ENCODE data around the gene CAMSAP2. TPM values are rescaled to one million over a fixed set of nuclear protein-coding genes. Genes with fewer than 3 reads are reported as not detected.

The CAMSAP2 gene
- total RNA-seq, 1 donor from 2014 or later = 23.0 TPM

DNA sequence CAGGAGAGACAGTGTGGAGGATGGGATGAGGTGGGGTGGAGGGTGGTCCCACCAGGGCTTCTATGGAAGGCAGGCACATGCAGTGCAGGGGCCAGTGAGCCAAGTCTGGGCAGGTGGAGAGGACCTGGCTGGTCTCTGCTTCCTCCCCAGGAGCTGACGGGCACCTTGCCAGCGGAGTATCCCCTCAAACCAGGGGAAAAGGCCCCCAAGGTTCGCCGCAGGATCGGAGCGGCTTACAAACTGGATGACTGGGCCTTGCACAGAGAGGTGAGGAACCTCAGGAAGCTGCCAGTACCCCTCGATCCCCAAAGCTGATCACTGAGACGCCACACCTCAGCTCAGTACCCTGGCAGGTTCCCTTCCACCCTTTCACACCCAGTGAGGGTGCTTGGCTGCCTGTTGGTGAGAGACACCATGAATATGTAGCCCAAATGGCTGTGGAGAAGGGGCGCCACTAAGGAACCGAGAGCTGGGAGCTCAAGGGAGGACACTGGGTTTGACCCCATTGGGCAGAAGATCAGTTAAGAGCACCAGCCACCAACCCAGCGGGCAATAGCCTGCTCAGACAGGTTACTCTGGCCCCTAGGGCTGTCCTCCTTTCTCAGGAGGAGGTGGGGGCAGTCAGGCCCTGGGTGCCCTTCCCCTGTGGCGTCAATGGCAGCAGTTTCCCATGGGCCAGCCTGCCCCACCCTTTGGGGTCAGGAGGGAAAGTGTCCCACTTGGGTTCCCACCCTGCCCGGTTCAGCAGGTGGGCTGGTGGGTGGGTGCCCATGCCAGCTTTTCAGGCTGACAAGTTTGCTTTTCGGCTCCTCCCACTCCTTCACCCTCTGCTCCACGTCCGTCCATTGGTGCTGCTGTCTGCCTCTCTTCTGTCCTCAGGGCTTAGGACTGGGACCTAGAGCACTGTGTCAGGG is 161.5 kb downstream of the CAMSAP2 start:
- H3K27me3 ChIP-seq (ENCODE audit: control insufficient read depth in 3 of 3, insufficient read depth in 3 of 3, low read length in 3 of 3) = peaks cover 0 to 4% (median 0%) of the 10 kb centered on the region in 3 donors
- H3K9me3 ChIP-seq (ENCODE audit: control insufficient read depth in 3 of 3, low read length in 3 of 3) = no peaks in the 10 kb centered on the region
- H3K4me1 ChIP-seq (ENCODE audit: control insufficient read depth in 3 of 3, insufficient read depth in 3 of 3, low read length in 3 of 3) = no peaks in the 10 kb centered on the region
- no peak overlapping the region for H3K27ac ChIP-seq (ENCODE audit: low read depth, low read length)
- no peak overlapping the region for H3K9ac ChIP-seq (ENCODE audit: low read depth in 1 of 3, low read length in 3 of 3)
- no peaks in the 10 kb centered on the region for H3K36me3 ChIP-seq (ENCODE audit: control insufficient read depth in 3 of 3, insufficient read depth in 3 of 3, low read length in 3 of 3)
- H3K4me3 ChIP-seq (ENCODE audit: low read length in 3 of 3) = no peak overlapping the region

DNA sequence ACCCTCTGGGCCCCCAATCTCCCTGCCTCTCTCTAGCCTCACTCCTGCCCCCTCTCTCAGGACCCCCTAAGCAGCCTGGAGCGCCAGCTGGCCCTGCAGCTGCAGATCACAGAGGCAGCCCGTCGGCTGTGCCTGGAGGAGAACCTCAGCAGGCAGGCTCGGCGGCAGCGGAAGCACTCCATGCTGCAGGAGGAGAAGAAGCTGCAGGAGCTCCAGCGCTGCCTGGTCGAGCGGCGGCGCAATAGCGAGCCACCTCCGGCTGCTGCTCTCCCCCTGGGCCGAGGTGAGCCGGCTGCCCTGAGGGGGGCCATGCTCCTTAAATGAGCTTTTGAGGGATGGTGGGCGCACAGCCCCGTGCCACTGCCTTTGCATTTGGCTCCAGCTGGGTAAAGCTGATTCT is 162.2 kb downstream of the CAMSAP2 start:
- Histone ChIP-seq H3K27me3 (ENCODE audit: control insufficient read depth in 3 of 3, insufficient read depth in 3 of 3, low read length in 3 of 3) (peaks cover 0 to 4% (median 0%) of the 10 kb centered on the region in 3 donors), H3K9me3 (ENCODE audit: control insufficient read depth in 3 of 3, low read length in 3 of 3) (no peaks in the 10 kb centered on the region), H3K9ac (ENCODE audit: low read depth in 1 of 3, low read length in 3 of 3) (no peak overlapping the region), H3K4me1 (ENCODE audit: control insufficient read depth in 3 of 3, insufficient read depth in 3 of 3, low read length in 3 of 3) (no peaks in the 10 kb centered on the region), H3K4me3 (ENCODE audit: low read length in 3 of 3) (no peak overlapping the region), H3K36me3 (ENCODE audit: control insufficient read depth in 3 of 3, insufficient read depth in 3 of 3, low read length in 3 of 3) (no peaks in the 10 kb centered on the region), H3K27ac (ENCODE audit: low read depth, low read length) (no peak overlapping the region)

DNA sequence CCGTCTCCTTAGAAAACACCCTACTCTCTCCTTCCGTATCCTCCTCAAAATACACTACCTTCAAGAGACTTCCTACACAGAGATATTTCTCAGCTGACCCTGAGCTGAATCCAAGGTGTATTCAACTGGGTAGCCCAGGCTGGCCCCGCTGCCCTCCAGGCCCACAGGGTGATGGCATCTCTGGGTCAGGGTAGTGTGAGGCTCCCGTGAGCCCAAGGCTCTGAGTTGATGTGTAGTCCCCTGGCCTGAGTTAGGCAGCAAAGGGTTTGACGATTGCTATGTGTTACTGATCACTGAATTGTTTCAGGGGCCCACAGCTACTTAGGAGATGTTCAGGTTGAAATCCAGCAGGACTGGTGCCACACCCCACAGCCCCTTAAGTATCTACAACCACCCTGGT is 162.7 kb downstream of the CAMSAP2 start:
- Histone ChIP-seq H3K27ac (ENCODE audit: low read depth, low read length) (no peak overlapping the region), H3K4me1 (ENCODE audit: control insufficient read depth in 3 of 3, insufficient read depth in 3 of 3, low read length in 3 of 3) (no peaks in the 10 kb centered on the region), H3K9me3 (ENCODE audit: control insufficient read depth in 3 of 3, low read length in 3 of 3) (no peaks in the 10 kb centered on the region), H3K9ac (ENCODE audit: low read depth in 1 of 3, low read length in 3 of 3) (no peak overlapping the region), H3K4me3 (ENCODE audit: low read length in 3 of 3) (no peak overlapping the region), H3K27me3 (ENCODE audit: control insufficient read depth in 3 of 3, insufficient read depth in 3 of 3, low read length in 3 of 3) (peaks cover 0 to 4% (median 0%) of the 10 kb centered on the region in 3 donors), H3K36me3 (ENCODE audit: control insufficient read depth in 3 of 3, insufficient read depth in 3 of 3, low read length in 3 of 3) (no peaks in the 10 kb centered on the region)

DNA sequence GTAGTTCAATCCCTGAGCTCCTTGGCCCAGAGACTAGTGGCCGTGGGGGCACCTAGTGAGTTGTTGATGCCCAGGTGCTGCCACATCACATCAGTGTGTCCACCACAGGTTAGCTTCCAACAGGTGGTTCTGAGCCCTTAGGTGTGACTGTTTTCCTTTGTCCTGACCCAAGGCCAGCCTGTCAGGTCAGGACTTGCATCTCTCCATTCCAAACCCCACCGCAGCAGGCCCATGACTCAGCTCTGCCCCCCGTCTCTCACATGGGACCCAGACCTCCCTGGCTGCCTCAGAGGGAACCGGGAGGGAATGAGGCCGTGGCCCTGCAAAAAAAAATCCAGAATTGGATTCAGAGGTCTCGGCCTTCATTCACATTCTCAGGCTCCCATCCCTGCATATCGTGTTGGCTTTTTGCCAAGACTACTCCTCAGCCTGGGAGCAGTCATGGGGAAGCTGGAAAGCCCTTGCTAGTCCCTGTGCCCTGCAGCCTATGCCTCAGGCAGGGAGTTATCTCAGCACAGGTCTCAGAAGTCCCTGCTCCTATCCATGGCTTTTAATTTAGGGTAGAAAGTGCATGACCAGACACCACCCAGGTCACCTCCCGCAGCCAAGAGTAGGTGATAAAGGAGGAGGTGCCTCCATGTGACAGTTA is 163.2 kb downstream of the CAMSAP2 start:
- H3K9me3 ChIP-seq (ENCODE audit: control insufficient read depth in 3 of 3, low read length in 3 of 3) = no peaks in the 10 kb centered on the region
- no peaks in the 10 kb centered on the region for H3K36me3 ChIP-seq (ENCODE audit: control insufficient read depth in 3 of 3, insufficient read depth in 3 of 3, low read length in 3 of 3)

DNA sequence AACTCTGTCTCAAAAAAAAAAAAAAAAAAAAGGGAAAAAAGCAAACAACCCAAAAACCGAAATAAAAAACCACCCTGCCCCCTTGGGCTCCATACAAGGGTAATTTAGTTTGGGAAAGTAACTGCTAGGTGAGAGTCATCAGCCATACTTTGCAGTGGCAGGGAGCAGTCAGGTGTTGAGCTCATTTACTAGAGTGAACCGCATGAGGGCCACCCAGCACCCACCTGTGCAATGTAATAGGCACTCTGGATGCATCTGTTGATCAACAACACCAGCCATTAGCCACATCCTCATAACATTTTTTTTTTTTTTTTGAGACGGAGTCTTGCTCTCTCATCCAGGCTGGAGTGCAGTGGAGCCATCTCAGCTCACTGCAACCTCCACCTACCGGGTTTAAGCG is 165.1 kb downstream of the CAMSAP2 start:
- H3K9me3 ChIP-seq (ENCODE audit: control insufficient read depth in 3 of 3, low read length in 3 of 3) = no peaks in the 10 kb centered on the region
- no peaks in the 10 kb centered on the region for H3K36me3 ChIP-seq (ENCODE audit: control insufficient read depth in 3 of 3, insufficient read depth in 3 of 3, low read length in 3 of 3)
- H3K4me3 ChIP-seq (ENCODE audit: low read length in 3 of 3) = no peak overlapping the region
- no peak overlapping the region for H3K27ac ChIP-seq (ENCODE audit: low read depth, low read length)
- H3K4me1 ChIP-seq (ENCODE audit: control insufficient read depth in 3 of 3, insufficient read depth in 3 of 3, low read length in 3 of 3) = no peaks in the 10 kb centered on the region
- H3K9ac ChIP-seq (ENCODE audit: low read depth in 1 of 3, low read length in 3 of 3) = no peak overlapping the region
- peaks cover 0 to 4% (median 0%) of the 10 kb centered on the region in 3 donors for H3K27me3 ChIP-seq (ENCODE audit: control insufficient read depth in 3 of 3, insufficient read depth in 3 of 3, low read length in 3 of 3)

More for the DNA sequence above, 163.2 kb downstream of the CAMSAP2 start:
- no peaks in the 10 kb centered on the region for H3K4me1 ChIP-seq (ENCODE audit: control insufficient read depth in 3 of 3, insufficient read depth in 3 of 3, low read length in 3 of 3)
- no peak overlapping the region for H3K27ac ChIP-seq (ENCODE audit: low read depth, low read length)
- H3K27me3 ChIP-seq (ENCODE audit: control insufficient read depth in 3 of 3, insufficient read depth in 3 of 3, low read length in 3 of 3) = peaks cover 0 to 4% (median 0%) of the 10 kb centered on the region in 3 donors
- H3K9ac ChIP-seq (ENCODE audit: low read depth in 1 of 3, low read length in 3 of 3) = no peak overlapping the region
- no peak overlapping the region for H3K4me3 ChIP-seq (ENCODE audit: low read length in 3 of 3)

DNA sequence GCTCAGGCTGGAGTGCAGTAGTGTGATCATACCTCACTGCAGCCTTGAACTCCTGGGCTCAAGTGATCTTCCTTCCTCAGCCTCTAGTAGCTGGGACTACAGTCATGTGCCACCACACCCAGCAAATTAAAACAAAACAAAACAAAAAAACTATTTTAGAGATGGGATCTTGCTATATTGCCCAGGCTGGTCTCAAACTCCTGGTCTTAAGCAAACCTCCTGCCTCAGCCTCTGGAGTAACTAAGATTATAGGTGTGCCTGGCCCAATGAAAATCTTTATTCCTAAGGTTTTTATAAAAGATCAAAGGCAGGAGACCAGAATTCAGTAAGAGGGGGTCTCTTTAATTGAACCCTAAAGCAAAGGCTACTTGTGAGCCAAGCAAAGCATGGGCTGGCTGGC is 166.1 kb downstream of the CAMSAP2 start:
- Histone ChIP-seq H3K9me3 (ENCODE audit: control insufficient read depth in 3 of 3, low read length in 3 of 3) (no peaks in the 10 kb centered on the region), H3K27ac (ENCODE audit: low read depth, low read length) (no peak overlapping the region), H3K4me3 (ENCODE audit: low read length in 3 of 3) (no peak overlapping the region), H3K27me3 (ENCODE audit: control insufficient read depth in 3 of 3, insufficient read depth in 3 of 3, low read length in 3 of 3) (peaks cover 0 to 4% (median 0%) of the 10 kb centered on the region in 3 donors), H3K4me1 (ENCODE audit: control insufficient read depth in 3 of 3, insufficient read depth in 3 of 3, low read length in 3 of 3) (no peaks in the 10 kb centered on the region), H3K9ac (ENCODE audit: low read depth in 1 of 3, low read length in 3 of 3) (no peak overlapping the region), H3K36me3 (ENCODE audit: control insufficient read depth in 3 of 3, insufficient read depth in 3 of 3, low read length in 3 of 3) (no peaks in the 10 kb centered on the region)

DNA sequence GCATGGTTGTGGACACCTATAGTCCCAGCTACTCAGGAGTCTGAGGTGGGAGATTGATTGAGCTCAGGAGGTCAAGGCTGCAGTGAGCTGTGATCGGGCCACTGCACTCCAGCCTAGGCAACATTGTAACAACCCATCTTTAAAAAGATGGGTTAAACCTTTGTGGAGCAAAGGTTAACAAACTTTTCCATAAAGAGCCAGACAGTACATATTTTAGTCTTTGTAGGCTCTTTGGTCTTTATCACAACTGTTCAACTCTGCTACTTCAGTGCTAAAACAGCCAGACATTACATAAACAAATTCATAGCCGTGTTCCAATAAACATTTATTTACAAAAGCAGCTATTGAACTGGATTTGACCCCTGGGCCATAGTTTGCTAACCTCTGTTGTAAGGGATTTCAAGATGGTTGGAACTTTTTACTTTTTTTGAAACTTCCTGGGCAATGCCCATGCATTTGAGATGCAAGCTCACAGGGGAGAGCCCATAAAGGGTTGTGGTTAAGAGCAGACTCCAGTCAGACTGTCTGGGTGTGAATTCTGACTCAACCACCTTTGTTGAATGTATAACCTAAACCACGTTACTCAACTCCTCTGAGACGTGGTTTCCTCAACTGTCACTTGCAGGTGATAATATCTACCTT is 166.8 kb downstream of the CAMSAP2 start:
- no peak overlapping the region for H3K9ac ChIP-seq (ENCODE audit: low read depth in 1 of 3, low read length in 3 of 3)
- peaks cover 0 to 1% (median 0%) of the 10 kb centered on the region in 3 donors for H3K27me3 ChIP-seq (ENCODE audit: control insufficient read depth in 3 of 3, insufficient read depth in 3 of 3, low read length in 3 of 3)
- H3K27ac ChIP-seq (ENCODE audit: low read depth, low read length) = no peak overlapping the region
- H3K4me3 ChIP-seq (ENCODE audit: low read length in 3 of 3) = no peak overlapping the region
- no peaks in the 10 kb centered on the region for H3K36me3 ChIP-seq (ENCODE audit: control insufficient read depth in 3 of 3, insufficient read depth in 3 of 3, low read length in 3 of 3)
- H3K9me3 ChIP-seq (ENCODE audit: control insufficient read depth in 3 of 3, low read length in 3 of 3) = no peaks in the 10 kb centered on the region
- H3K4me1 ChIP-seq (ENCODE audit: control insufficient read depth in 3 of 3, insufficient read depth in 3 of 3, low read length in 3 of 3) = no peaks in the 10 kb centered on the region

DNA sequence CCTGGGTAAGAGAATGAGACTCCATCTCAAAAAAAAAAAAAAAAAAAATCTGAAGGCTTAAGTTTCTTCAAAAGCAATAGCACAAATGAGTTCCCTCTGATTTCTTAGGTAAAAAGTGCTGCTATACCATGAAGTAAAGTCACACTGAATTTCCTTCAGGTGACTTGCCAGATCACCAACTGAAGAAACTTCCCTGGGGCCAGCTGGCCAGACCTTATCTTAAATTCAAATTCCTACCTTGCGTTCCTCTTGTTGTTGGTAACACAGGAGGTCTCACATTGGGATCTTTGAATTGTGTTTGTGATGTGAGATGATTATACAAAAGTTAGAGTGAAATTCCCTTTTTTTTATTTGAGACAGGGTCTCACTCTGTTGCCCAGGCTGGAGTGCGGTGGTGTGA is 167.8 kb downstream of the CAMSAP2 start:
- no peak overlapping the region for H3K4me3 ChIP-seq (ENCODE audit: low read length in 3 of 3)
- H3K9ac ChIP-seq (ENCODE audit: low read depth in 1 of 3, low read length in 3 of 3) = no peak overlapping the region
- no peaks in the 10 kb centered on the region for H3K27me3 ChIP-seq (ENCODE audit: control insufficient read depth in 3 of 3, insufficient read depth in 3 of 3, low read length in 3 of 3)
- H3K36me3 ChIP-seq (ENCODE audit: control insufficient read depth in 3 of 3, insufficient read depth in 3 of 3, low read length in 3 of 3) = no peaks in the 10 kb centered on the region
- no peaks in the 10 kb centered on the region for H3K9me3 ChIP-seq (ENCODE audit: control insufficient read depth in 3 of 3, low read length in 3 of 3)
- H3K27ac ChIP-seq (ENCODE audit: low read depth, low read length) = no peak overlapping the region
- no peaks in the 10 kb centered on the region for H3K4me1 ChIP-seq (ENCODE audit: control insufficient read depth in 3 of 3, insufficient read depth in 3 of 3, low read length in 3 of 3)

DNA sequence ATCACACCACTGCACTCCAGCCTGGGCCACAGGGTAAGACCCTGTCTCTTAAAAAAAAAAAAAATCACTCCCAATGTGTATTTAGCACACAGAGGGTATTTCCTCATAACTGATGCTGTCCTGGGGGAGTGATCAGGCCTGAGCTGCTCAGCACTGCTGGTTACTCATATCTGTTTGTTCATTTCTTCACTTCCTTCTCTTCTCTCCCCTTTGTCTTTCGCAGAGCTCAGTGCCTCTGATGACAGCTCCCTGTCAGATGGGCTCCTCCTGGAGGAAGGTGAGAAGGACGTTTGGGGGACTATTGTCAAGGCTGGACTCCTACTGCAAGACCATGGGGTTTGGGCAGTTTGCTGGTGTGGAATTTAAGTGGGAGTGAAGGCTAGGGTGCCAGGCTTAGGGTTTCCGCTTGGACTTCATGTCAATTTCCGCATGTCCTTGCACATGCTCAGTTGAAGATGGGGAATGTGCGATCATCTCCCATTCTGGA is 169.0 kb downstream of the CAMSAP2 start:
- H3K27ac ChIP-seq (ENCODE audit: low read depth, low read length) = no peak overlapping the region
- H3K9me3 ChIP-seq (ENCODE audit: control insufficient read depth in 3 of 3, low read length in 3 of 3) = no peaks in the 10 kb centered on the region
- H3K9ac ChIP-seq (ENCODE audit: low read depth in 1 of 3, low read length in 3 of 3) = no peak overlapping the region
- H3K27me3 ChIP-seq (ENCODE audit: control insufficient read depth in 3 of 3, insufficient read depth in 3 of 3, low read length in 3 of 3) = no peaks in the 10 kb centered on the region
- no peaks in the 10 kb centered on the region for H3K36me3 ChIP-seq (ENCODE audit: control insufficient read depth in 3 of 3, insufficient read depth in 3 of 3, low read length in 3 of 3)
- no peaks in the 10 kb centered on the region for H3K4me1 ChIP-seq (ENCODE audit: control insufficient read depth in 3 of 3, insufficient read depth in 3 of 3, low read length in 3 of 3)
- H3K4me3 ChIP-seq (ENCODE audit: low read length in 3 of 3) = no peak overlapping the region

Measured in skeletal muscle tissue (tissue), 4 donors.